Activated T-cell treated with anti-CD3 and anti-CD28 coated beads, Interleukin-2, amount 50 U/mL, for 48 hours (primary cell): Measurements from ENCODE around the gene WDR74.
"Not testable (repeated sequence)": the region's sequence is repeated elsewhere in the genome, so short reads cannot be mapped to it uniquely, and the experiment has no call there.

Experiments used
- DNase-seq, 2 experiments: peaks; one replicate each; pipeline ENCODE4 v3.0.0-alpha.2; 2020

WDR74 gene

DNA sequence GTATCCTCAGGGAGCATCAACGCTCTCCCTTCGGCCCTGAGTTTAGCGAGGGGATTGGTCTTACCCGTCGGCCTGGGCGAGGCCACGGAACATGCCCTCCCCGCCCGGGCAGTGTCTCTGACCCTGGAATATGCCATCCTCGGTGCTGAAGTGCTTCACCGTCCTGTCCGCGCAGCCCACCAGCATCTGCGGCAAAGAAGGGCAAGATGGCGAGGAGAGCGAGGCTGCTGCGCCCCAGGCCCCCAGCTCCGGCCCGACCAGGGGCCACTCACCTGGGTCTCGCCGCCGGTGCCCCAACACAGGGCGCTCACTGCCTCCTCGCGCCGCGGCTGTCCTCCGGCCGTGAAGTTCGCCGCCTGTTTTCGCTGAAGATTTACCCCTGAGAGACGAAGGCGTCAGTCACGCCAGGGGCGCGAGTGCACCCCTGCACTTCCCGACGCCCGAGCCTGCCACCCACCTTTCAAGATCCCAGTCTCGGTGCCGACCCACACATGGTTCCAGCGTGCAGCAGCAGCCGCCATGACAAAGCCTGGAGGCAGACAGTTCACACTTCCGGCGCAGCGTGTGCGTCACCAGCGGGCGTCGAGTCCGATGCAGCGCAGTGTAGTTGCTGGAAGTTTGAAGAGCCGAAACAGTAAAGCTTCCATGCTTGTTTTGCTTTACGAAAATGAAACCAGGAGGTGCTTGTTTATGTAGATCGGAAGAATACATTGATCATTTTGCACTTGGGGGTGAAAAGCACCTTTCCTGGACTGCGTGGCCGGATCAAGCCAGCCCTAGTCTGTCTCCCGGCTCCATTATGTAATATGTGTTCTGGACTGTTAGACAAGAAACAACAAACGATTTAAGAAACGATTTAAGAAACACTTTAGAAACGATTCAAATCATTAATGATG lies at the start of gene WDR74:
Gene WDR74, minus strand, starts transcription at position 541 of the 896 bp plus-strand sequence. Its CDS starts 20 bp downstream, at position 521.
- DNase-seq: peak; percentile 91 to 92

DNA sequence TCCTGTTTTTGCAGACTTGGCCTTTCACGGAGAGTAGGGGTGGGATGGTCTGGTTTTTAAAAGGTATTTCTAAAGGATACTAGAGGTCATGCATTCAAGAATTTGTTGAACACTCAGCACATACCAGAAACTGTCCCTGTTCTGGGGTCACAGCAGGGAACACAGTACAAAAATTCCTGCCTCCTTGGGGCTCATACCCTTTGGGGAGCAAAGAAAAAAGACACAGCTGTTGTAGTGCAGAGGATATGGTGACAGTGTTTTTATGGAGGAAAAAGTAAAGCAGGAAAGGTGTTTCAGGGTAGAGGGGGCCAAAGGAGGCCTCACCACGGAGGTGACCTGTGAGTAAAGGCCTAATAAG lies 49.7 kb upstream of the WDR74 start:
- no peak for DNase-seq

DNA sequence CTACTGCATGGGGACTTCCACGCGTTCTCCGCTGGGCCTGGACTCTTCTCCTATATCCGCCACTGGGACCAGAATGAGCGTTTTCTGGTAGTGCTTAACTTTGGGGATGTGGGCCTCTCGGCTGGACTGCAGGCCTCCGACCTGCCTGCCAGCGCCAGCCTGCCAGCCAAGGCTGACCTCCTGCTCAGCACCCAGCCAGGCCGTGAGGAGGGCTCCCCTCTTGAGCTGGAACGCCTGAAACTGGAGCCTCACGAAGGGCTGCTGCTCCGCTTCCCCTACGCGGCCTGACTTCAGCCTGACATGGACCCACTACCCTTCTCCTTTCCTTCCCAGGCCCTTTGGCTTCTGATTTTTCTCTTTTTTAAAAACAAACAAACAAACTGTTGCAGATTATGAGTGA lies 49.0 kb upstream of the WDR74 start:
- DNase-seq: no peak

DNA sequence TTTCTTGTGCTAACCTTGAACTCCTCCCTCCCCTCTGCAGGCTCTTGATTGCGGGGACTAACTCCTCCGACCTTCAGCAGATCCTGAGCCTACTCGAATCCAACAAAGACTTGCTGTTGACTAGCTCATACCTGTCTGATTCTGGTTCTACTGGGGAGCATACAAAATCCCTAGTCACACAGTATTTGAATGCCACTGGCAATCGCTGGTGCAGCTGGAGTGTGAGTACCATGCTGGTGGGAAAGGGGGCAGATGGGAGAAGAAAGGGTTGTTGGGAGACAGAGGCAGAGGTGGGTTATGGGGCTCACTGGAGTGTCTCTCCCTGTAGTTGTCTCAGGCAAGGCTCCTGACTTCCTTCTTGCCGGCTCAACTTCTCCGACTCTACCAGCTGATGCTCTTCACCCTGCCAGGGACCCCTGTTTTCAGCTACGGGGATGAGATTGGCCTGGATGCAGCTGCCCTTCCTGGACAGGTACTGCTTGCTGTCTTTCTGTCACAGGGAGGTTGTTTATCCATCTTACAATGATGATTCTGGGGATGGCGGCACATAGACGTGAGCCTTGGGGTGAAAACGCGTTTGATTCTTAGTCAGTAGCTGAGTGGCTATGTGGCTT lies 45.9 kb upstream of the WDR74 start:
- no peak for DNase-seq

DNA sequence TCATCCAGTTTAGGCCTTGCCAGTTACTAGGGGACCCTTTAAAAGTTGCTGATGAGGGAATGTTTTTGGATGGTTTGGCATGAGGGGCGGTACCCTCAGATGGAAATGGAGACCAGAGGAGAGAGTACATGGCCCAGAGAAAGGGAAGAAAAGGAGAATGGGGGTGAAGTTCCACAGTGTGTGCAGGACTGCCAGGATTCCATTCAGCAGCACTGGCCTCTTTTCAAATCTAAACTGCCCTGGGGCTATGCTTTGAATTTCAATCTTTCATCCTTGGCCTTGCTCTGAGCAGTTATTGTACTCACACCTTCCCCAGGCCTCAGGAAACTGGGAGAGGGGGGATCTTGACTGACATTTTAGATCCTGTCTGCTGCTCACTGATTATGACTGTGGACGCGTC lies 44.3 kb upstream of the WDR74 start:
- no peak for DNase-seq

DNA sequence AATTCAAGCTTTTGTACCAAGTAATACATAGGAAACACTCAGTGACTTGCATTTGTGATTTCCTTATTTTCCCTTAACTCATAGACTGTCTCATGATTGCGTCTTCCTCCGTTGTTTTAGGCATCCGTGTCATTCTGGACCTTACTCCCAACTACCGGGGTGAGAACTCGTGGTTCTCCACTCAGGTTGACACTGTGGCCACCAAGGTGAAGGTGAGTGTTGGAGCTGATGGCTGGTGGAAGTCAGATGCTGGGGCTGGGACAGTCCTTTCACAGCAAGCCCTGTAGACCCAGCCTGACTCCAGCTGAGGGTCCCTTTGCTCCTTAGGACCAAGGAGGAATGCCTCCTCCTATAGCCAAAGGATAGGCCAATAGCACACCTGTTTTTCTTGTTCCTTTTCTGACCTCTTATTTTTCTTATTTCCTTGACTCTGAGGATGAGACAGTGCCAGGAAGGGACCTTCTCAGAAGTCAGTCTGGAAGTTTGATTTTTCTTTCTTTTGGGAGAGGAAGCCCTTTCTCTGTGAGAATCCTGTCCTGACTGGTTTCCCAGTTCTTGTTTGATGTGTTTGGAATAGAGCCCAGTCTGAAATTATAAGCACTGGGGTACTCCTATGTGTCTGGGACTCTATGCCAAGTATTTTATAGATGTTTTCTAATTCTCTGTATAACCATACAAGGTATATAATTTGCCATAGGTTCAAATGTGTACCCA lies 43.6 kb upstream of the WDR74 start:
- no peak for DNase-seq

DNA sequence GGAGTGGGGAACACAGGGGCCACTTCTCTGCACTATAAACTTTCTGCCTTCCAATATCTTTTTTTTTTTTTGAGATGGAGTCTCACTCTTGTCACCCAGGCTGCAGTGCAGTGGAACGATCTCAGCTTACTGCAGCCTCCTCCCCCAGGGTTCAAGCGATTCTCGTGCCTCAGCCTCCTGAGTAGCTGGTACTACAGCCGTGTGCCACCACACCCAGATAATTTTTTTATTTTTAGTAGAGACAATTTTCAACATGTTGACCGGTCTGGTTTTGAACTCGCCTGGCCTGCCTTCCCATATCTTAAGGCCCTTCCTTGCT lies 43.0 kb upstream of the WDR74 start:
- no peak for DNase-seq

DNA sequence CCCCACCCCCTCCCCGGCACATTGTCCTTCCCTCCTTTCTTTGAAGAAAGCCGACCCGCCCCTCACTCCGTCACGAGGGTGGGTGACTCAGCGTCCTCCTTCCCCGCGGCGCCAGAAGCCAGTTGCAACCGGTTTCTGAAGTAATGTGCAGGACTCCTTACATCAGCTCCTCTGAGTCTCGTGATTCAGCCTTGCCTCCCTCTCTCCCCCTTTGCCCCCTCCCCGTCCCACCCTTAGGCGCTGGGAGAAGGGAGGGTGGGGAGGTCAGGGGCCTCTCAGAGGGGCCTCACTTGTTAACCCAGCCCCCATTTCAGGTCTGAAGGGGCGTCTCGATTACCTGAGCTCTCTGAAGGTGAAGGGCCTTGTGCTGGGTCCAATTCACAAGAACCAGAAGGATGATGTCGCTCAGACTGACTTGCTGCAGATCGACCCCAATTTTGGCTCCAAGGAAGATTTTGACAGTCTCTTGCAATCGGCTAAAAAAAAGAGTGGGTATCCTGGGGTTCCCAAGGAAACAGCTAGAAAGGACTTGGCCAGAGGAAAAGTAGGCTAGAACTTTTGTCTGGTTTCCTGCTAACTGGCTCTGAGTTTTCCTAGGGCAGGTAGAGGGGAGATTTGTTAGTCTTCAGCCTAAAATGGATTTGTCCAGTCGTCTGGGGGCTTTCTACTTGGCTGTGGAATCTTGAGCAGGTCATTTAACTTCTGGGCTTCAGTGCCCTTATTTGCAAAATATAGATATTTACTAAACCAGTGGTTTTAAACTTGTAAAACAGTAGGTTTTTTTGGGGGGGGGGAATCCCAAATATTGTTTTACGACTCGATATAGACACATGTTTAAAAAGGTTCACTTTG lies 42.4 kb upstream of the WDR74 start:
- DNase-seq: peak; percentile 96 to 97

DNA sequence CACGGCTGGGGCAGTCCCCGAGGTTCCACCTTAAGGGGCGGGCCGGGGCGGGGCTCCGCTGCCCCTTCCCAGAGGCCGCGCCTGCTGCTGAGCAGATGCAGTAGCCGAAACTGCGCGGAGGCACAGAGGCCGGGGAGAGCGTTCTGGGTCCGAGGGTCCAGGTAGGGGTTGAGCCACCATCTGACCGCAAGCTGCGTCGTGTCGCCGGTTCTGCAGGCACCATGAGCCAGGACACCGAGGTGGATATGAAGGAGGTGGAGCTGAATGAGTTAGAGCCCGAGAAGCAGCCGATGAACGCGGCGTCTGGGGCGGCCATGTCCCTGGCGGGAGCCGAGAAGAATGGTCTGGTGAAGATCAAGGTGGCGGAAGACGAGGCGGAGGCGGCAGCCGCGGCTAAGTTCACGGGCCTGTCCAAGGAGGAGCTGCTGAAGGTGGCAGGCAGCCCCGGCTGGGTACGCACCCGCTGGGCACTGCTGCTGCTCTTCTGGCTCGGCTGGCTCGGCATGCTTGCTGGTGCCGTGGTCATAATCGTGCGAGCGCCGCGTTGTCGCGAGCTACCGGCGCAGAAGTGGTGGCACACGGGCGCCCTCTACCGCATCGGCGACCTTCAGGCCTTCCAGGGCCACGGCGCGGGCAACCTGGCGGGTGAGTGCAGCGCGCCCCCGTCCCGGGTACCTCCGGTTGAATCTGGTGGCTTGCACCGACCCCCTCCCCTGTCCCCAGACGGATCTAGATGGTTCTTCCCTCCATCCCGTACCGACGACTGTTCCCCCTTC lies 41.6 kb upstream of the WDR74 start, which contains the start of gene SLC3A2:
Gene SLC3A2, plus strand, starts transcription at position 94 of the 776 bp plus-strand sequence. Its CDS starts 128 bp downstream, at position 222.
- peak; percentile 90 to 92 for DNase-seq

DNA sequence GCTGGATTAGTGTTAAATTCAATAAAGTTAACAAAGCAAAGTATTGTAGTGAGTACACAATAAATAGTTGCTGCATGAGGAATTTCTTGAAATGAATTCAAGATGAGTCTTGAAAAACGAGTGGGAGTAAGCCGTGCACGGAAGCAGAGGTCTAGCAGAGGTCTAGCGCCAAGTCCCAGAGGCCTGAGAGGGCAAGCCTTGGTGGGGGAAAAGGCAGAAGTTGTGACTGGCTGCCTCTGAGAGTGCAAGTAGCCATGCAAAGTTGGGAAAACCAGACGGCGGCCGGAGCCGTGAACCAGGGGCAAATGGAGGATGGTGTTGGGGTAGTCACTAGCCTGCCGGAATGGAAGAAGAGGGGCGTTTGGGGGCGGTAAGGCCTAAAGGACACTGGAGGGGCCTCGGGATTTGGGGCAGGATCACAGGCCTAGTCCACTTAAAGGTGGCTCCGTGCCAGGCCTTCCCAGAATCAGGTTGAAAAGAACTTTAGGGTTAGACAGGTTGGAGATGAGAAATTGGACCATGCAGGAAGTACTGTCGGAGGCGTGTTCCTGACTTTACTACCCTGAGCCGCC lies 40.9 kb upstream of the WDR74 start:
- DNase-seq: no peak

DNA sequence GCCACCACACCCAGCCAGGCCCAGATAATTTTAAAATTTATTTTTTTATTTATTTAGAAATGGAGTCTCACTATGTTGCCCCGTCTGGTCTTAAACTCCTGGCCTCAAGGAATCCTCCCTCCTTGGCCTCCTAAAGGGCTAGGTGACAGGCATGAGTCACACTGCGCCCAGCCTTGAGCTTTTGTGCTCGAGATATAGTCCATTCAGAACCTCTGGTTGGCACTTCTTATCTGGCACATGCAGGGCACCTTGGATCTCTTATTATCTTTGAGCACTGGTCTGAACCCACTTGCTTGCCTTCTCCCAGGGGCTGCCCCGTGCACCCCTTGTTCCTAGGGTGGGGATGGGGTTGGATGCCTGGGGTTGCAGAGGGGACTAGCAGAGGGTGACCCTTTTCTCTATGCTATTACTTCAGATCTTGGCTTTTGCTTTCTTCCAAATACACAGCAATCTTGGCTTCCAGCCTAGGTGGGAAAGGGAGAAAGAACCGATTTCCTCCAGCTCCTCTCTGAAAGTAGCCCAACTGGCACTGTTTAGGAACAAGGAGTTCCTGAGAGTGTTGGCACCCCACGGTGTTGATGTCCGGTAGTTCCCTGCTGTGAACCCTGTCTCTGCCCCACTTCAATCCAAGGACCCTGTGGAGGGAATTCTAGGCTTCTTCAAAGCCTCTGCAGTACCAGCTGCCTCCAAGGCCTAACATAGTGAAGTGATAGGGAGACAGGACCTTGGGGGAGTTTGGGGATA lies 40.0 kb upstream of the WDR74 start:
- DNase-seq: no peak

DNA sequence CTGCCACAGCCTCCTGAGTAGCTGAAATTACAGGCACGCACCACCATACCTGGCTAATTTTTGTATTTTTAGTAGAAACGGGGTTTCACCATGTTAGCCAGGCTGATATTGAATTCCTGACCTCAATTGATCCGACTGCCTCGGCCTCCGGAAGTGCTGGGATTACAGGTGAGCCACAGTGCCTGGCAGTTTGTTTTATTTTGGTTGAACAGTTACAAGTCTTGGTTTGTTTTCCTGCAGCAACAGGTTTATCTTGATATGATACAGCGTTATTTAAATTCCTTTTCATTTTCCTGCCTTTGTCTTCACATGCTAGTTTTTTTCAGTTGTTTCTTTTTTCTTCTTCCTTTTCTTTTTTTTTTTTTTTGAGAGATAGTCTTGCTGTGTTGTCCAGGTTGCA lies 37.3 kb upstream of the WDR74 start:
- no peak for DNase-seq

DNA sequence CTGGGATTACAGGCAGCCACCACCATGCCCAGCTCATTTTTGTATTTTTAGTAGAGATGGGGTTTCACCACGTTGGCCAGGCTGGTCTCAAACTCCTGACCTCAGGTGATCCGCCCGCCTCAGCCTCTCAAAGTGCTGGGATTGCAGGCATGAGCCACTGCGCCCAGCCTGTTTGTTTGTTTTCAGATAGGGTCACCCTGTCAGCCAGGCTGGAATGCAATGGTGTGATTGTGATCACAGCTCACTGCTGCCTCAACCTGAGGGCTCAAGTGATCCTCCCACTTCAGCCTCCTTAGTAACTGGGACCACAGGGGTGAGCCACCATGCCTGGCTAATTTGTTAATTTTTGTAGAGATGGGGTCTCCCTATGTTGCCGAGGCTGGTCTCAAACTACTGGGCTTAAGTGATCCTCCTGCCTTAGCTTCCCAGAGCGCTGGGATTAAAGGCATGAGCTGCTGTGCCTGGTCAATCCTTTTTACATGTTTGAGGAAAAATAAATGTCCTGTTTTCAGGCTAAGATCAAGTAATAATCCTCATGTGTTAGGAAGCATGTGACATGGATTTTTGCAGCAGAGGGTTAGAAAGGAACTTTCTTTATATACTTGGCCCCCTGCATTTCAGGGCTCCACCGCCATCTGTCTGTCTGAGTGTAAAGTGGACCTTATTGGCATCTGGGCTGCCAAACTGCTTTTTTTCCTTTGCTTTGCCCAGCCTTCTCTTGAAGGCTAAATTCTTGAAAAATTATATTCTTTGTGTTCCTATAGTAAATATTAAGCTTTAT lies 36.5 kb upstream of the WDR74 start:
- DNase-seq: no peak

DNA sequence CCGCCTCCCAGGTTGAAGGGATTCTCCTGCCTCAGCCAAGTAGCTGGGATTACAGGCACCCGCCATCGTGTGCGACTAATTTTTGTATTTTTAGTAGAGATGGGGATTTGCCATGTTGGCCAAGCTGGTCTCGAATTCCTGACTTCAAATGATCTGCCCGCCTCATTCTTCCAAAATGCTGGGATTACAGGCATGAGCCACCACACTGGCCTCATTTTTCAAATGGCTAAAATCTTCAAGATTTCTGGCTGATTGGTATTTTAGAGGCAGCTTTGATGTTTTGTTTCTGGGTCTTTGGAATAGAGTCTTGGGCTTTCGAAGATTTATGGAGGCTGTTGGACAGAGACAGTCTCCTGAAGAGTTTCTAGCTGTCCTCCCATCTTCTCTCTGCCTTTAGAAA lies 35.5 kb upstream of the WDR74 start:
- no peak for DNase-seq

DNA sequence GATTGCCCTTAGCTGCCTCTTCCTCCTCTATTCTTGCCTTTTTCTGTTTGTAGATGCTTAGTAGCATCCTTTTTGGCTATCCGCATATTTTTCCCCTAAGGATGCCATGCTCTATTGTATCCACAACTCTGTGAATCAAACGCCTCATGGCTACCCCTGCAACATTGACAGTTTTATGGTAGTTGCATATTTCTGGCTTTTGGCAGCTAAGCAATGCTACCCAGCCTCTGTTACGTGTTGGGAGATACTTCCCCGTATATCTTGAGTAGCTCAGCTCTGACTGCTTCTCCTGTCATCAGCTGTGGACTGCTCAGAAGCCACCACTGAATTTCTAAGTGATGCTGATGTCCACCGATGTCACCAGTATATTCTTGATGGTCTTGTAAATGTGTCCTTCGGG lies 26.2 kb upstream of the WDR74 start:
- DNase-seq: no peak

DNA sequence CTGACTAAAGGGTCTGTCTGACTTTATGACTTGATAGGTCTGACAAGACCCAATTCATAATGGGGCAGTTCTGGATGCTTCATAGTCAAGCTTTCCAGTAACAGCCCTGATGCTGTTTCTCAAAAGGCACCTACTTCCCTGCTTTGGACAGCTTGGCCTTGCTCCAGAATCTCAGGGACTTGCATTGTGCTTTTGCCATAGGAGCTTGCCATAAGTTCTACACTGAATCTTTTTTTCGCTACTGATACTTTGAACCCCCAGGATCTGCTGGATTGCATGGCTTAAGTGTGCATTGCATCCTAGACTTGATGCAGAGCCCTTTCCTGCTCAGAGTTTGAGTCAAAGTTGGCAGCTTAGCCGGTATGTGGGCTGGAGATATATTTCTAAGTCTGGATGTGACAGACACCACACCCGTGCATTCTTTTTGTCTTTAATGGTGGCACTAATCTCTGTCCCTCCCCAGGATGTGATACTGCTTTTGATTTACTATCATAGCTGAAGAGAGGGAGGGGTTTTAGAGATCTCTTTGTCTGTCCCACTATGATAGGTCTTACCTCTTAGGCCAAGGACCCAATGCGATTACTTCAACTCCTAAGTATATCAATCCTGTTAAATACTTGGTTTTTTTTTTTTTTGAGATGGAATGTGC lies 24.4 kb upstream of the WDR74 start:
- no peak for DNase-seq

DNA sequence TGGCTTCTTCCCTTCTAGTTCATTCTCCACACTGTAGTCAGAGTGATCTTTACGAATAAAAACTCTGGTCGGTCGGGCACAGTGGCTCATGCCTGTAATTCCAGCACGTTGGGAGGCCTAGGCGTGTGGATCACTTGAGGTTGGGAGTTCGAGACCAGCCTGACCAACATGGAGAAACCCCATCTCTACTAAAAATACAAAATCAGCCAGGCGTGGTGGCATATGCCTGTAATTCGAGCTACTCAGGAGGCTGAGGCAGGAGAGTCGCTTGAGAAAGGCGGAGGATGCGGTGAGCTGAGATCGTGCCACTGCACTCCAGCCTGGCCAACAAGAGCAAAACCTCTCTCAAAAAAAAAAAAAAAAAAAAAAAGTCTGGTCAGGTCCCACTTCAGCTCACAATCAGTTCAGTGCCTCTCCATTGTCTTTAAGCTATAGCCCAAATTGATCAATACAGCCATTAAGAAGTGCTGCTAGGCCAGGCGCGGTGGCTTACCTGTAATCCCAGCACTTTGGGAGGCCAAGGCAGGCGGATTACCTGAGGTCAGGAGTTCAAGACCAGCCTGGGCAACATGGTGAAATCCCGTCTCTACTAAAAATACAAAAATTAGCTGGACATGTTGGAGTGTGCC lies 22.3 kb upstream of the WDR74 start:
- not testable (repeated sequence) for DNase-seq

DNA sequence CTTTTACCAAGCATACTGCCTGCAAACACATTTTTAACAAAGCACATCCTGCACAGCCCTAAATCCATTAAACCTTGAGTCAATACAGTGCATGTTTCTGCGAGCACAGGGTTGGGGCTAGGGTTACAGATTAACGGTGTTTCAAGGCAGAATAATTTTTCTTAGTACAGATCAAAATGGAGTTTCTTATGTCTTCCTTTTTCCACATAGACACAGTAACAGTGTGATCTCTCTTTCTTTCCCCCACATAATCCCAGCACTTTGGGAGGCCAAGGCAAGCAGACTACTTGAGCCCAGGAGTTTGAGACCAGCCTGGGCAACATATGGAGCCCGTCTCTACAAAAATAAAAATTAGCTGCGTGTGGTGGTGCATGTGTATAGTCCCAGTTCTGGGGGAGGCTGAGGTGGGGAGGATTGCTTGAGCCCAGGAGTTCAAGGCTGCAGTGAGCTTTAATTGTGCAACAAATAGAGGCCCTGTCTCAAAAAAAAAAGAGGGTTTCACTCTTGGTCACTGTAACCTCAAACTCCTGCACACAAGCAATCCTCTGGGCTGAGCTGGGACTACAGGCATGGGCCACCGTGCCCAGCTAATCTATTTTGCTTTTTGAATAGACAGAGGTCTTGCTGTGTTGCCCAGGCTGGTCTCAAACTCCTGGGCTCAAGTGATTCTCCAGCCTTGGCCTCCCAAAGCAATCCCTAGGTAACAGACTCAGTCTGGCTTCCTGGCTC lies 21.6 kb upstream of the WDR74 start:
- no peak for DNase-seq
